ENCODE results near the gene TMPRSS9.

- TF ChIP-seq CTCF (IDR thresholded peaks at IDR 0.05; ENCODE audit: low read depth, low read length), result no peak
- no peak for TF ChIP-seq EZH2phosphoT487 (IDR thresholded peaks at IDR 0.05; ENCODE audit: low read depth)
These were observed 73.8 kb downstream of the TMPRSS9 start for GRCh38 chr19:2433854-2434253.

Data from OCI-LY3 (cell line).